Amygdala (tissue), 56 donors: Measurements from ENCODE around the gene ZC3H10.
"Not testable (repeated sequence)": the region's sequence is repeated elsewhere in the genome, so short reads cannot be mapped to it uniquely, and the experiment has no call there.

Experiments
- DNase-seq, 56 donors: peaks; one replicate each; lab custom pipeline; 2025; lab: John Stamatoyannopoulos, UW

ZC3H10 gene

DNA sequence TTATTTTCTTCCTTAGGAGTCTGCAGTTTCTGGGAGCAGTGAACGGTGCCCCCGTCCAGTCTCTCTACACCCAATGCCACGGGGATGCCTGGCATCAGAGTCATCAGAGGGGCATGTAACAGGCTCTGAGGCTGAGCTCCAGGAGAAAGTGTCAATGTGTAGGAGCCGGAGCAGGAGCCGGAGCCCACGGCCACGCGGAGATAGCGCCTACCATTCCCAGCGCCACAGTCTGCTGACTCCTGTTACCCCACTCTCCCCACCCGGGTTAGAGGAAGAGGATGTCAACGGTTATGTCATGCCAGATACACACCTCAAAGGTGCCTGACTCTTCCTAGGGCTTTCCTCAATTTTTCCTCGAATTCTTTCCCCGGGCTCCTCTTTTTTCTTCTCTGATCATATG lies 17.0 kb upstream of the ZC3H10 start:
- no peak for DNase-seq

GRCh38 chr12:56102683-56103065 lies 15.4 kb upstream of the ZC3H10 start:
- DNase-seq: no peak

DNA sequence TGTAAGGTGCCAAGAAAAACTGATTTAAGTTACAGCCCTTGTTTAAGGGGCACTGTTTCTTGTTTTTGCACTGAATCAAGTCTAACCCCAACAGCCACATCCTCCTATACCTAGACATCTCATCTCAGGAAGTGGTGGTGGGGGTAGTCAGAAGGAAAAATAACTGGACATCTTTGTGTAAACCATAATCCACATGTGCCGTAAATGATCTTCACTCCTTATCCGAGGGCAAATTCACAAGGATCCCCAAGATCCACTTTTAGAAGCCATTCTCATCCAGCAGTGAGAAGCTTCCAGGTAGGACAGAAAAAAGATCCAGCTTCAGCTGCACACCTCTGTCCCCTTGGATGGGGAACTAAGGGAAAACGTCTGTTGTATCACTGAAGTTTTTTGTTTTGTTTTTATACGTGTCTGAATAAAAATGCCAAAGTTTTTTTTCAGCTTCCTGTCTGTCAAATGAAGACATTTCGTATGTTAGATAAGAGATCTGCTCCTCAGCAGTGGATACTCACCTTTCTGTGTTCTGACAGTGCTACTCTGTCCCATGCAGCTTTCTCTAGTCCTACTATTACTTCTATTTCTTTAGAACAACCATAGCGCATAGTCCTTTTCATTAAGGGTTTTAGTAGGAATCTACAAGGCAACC lies 14.9 kb upstream of the ZC3H10 start:
- no peak for DNase-seq

GRCh38 chr12:56103823-56104108 lies 14.3 kb upstream of the ZC3H10 start:
- DNase-seq: no peak

- peak; percentile 57 to 98 (median 95) for DNase-seq
Measured at GRCh38 chr12:56104109-56104814, 13.8 kb upstream of the ZC3H10 start, which contains the start of gene PA2G4. TSS of gene PA2G4 (plus strand) at chr12:56104559. CDS start at chr12:56104738, 179 bp downstream.

- DNase-seq: peak in 2 of 56 donors; percentile 28 to 32
Measured at GRCh38 chr12:56104815-56105608, 13.1 kb upstream of the ZC3H10 start.

DNA sequence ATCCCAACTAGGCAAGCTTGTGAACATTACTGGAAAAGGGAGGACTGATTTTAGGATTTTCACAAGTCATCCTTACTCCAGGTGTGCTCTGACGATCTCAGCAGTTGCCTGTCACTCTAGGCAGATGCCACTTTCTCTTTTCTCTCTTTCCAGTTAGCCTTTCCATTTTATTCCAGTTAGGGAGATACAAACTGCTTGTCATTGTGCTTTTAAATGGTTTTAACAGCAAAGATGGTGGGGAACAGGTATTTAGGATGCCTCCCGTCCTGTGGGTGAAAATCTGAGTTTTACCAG lies 12.5 kb upstream of the ZC3H10 start:
- no peak for DNase-seq

GRCh38 chr12:56107242-56107641 lies 10.8 kb upstream of the ZC3H10 start:
- no peak for DNase-seq

DNA sequence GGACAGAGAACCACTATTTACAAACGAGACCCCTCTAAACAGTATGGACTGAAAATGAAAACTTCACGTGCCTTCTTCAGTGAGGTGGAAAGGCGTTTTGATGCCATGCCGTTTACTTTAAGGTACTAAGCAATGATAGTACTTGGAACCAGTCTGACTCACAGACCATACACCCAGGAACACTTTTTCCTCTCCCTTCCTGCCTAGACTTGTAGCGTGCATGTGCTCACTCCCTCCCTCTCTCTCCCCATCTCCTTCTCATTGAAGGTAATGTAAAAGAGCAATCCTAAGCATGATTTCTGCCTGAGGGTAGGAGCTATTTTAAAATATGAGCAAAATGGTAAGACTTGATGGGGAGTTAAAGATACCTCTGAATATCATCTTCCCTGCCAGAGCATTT lies 7.5 kb upstream of the ZC3H10 start:
- no peak for DNase-seq

GRCh38 chr12:56114084-56114483 lies 4.0 kb upstream of the ZC3H10 start:
- no peak for DNase-seq

DNA sequence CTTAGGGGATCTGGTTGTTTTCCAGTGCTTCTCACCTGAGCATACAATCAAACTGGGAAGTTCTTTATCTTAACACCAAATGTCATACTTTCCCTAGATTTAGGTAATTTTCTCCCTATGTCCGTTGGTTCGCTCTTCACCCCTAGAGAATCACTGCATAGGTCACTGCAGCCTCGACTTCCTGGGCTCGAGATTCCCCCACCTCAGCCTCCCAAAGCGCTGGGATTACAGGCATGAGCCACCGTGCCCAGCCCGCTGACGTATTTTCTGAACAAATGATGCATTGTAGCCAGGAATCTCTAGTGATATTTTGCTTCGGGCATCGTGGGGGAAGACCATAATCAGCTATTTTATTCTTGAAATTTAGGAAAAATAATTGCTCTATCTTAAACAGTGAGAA lies 2.7 kb upstream of the ZC3H10 start:
- peak in 9 of 56 donors; percentile 3 to 30 (median 6) for DNase-seq

DNA sequence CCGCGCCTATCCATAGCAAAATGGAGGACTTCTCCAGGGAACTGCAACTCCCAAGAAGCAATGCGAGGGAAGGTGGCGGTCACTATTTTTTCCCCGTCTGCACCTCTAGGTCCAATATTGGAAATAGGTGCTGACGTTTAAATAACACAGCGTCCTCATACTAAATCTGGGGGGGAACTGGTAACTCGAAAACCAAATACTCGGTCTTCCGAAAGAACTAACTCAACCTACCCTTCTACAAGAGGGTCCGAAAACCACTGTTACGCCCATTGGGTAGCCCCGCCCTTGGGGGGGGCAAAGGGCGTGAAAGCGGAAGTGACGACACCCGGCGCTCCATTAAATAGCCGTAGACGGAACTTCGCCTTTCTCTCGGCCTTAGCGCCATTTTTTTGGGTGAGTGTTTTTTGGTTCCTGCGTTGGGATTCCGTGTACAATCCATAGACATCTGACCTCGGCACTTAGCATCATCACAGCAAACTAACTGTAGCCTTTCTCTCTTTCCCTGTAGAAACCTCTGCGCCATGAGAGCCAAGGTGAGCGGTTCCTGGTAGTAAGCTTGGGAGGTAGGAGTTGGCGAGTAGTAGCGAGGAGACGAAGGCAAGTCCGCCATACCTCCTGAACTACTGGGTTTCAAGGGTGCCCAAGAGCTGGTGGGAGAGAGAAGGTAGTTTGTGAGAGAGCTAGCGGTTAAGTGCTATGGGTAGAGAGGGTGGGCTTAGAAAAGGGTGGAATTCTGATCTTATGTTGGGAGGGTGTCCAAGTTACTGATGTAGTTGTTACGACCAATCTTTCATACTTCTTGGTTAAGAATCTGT lies 1.6 kb upstream of the ZC3H10 start, which contains the start of gene RPL41:
TSS of gene RPL41 (plus strand) at position 367 of the 815 bp plus-strand sequence.
- DNase-seq: peak; percentile 63 to 97 (median 88)

DNA sequence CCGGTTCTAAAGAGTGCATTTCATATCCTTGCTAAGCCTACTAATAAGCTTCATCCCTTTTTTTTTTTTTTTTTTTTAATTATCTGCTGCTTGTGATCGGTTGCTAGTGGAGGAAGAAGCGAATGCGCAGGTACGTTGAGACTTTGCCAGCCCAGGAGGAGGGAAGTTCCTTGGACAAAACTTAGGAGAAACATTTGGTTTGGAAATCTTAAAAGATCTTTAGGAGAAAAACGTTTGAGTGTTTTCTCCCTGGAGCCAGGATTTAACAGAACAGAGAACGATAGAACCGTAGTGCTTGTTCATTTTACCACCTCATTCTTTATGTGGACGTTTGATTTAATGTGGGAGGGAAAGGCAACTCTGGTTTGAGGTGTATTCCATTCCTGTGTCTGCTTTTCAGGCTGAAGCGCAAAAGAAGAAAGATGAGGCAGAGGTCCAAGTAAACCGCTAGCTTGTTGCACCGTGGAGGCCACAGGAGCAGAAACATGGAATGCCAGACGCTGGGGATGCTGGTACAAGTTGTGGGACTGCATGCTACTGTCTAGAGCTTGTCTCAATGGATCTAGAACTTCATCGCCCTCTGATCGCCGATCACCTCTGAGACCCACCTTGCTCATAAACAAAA lies 872 bp upstream of the ZC3H10 start:
- not testable (repeated sequence) for DNase-seq

- no peak for DNase-seq
Measured at GRCh38 chr12:56118688-56119357, 757 bp downstream of the ZC3H10 start.

DNA sequence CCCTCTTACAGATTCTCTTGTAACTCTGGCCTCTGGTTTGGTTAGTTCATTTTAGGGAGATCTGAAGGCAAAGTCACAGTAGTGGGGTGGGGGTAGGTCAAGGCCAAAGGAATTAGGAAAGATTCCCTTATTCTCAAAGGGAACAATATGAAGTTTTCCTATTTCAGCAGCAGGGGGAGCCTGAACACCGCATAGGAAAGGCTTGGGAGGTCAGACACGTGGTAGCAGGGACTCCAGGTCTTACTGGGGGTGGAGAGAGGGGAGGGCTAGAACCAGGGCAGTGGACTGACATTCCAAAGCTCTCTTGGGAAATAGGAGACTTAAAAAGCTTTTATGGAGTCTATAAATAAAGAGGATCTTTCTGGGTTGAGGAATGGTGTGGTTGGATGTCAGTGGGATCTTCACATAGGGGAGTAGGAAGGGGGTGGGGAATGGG lies 1.3 kb downstream of the ZC3H10 start:
- DNase-seq: peak in 41 of 56 donors; percentile 2 to 59 (median 26)

GRCh38 chr12:56120158-56120846 lies 2.2 kb downstream of the ZC3H10 start:
- no peak for DNase-seq

DNA sequence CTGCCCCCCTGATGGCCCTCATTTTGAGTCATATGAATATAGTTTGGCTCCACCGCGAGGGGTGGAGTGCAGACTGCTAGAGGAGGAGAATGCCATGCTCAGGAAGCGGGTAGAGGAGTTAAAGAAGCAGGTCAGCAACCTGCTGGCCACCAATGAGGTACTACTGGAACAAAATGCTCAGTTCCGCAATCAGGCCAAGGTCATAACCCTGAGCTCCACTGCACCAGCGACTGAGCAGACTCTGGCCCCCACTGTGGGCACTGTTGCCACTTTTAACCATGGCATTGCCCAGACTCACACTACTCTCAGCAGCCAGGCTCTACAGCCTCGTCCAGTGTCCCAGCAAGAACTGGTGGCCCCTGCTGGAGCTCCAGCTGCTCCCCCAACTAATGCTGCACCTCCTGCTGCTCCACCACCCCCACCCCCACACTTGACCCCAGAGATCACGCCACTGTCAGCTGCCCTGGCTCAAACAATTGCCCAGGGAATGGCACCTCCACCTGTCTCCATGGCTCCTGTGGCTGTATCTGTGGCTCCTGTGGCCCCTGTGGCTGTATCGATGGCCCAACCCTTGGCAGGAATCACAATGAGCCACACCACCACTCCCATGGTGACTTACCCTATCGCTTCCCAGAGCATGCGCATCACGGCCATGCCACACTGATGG lies 3.3 kb downstream of the ZC3H10 start:
- DNase-seq: no peak

DNA sequence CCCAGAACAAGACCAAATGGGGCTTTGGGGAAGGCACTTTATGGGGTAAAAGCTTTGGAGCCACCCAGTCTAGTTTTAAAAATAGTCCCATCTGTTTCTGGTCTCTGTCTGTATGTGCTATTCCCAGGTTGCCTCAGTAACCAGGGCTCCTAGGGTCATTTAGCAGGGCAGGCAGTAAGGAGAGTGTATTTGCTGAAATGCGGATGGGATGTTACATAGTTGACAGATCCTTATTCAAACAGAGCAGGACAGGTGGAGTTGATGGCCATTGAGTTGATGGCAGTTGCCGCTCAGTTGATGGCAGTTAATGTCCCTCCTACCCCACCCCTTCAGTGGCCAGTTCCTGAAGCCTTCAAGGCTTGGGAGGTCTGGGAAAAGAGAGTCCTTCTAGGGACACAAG lies 4.6 kb downstream of the ZC3H10 start:
- DNase-seq: no peak

DNA sequence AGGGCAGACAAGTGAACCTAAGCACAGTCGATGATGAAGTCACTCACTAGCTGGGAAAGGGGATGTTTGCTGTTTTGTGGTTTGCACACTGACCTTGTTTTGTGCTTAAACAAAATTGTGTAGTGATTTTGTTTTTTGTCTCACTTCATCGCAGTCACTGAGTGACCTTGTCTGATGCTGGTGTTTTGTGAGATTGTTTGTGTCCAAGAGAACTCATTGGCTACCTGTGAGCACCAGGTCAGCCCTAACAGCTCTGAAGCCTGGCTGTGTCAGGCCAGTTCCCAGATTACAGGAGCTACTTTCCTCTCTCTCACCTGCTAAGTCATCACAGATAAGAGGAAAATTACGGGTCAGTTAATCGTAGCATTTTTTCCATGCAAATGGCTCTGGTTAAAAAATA lies 6.1 kb downstream of the ZC3H10 start:
- no peak for DNase-seq
